GM08714 (cell line): ENCODE measurements around the gene NOL4L.

Source experiments
- H3K4me3 ChIP-seq: fragments of 200-500 bp; sonication (Bioruptor generic); 2 replicates; pipeline ENCODE4 v1.5.1; 2014; ENCODE audit warnings: mild to moderate bottlenecking, low read length, inconsistent platforms
- ZNF274 ChIP-seq: IDR thresholded peaks from 2 replicates; pipeline ENCODE4 v1.6.1; 2012; ENCODE audit warnings: mild to moderate bottlenecking, low read depth, low read length

The NOL4L gene

GRCh38 chr20:32454164-32455145, 130.7 kb downstream of the NOL4L start:
- no peak for TF ChIP-seq ZNF274
- H3K4me3 ChIP-seq: no peak overlapping the region

- TF ChIP-seq ZNF274: no peak
- no peak overlapping the region for H3K4me3 ChIP-seq
These were observed 131.5 kb downstream of the NOL4L start for GRCh38 chr20:32453467-32454163.

DNA sequence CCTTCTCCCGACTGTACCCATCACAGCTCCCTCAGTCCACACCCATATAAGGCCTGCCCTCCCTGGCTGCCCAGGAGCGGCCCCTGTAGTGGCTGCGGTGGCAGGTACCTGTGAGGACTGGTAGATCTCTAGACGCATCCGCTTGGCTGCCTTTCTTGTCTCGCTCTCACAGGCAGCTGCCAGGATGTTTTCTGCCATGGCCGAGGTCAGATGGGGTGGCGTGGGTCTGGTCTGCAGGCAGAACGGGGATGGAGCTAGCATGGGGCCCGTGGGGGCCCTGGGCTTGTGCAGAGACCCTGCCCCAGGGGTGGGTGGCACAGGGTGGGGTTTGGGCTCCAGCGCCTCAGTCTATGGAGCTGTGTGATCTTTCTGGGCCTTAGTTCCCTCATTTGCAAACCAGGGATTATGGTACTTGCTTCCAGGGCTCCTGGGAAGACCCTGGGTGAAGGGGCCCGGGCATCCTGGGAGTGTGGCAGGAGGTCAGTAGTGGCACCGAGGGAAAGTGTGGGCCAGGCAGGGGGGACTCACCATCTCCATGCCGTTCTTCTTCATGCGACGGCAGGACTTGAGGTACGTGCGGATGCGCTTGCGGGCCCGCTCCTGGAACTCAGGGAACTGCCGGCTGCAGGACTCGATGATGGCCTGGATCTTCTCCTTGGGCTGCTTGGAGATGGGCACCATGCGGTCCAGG, 132.2 kb downstream of the NOL4L start:
- no peak overlapping the region for H3K4me3 ChIP-seq
- TF ChIP-seq ZNF274: no peak

DNA sequence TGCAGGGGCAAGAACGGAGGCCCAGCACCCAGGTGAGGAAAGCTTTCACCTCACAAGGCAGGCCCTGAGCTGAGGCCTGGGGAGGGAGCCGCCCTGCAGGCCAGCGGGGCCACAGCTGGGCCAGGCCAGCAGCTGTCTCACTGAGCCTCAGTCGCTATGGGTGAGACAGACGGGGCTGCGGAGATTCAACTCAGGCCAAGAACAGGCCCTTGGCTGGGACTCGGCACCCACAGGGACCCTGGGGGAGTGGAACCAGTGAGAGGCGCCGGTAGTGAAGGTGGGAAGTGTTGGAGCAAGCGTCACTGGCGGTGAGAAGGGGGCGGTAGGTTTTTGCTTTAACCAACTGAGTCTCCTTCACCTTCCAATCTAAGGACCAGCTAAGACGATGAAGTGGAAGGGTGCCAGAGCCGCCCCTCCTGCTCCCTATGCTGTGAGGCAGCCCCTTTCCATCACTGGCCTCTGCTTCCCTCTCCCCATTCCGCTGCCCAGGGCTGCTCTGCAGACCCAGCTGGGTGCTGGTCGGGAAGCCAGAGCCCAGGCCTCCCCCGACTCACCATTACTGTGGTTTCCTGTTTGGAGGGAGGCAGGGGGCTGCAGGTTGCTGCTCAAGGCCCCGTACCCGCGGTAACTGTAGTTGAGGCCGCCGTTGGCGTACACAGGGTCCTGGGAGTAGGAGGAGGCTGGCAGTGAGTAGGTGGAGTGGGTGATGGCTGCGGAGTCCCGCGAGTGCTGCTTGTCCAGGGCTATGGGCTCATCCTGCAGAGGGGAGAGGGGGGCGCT, 133.3 kb downstream of the NOL4L start:
- no peak overlapping the region for H3K4me3 ChIP-seq
- no peak for TF ChIP-seq ZNF274

DNA sequence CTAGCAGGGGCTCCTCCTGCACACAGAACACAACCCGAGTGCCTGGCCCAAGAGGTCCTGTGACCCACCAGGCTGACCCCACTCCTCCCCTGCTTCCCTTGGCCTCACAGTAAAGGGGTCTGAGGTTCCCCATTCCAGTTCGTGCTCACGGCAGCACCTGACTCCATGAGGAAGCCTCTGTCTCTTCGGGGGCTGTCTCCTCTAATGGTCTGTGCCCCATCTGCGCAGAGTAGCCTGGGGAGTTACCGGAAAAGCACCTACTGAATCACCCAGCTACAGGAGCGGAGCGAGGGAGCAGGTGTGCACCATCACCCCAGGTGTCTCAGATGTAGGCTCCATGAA, 133.8 kb downstream of the NOL4L start:
- no peak for TF ChIP-seq ZNF274
- no peak overlapping the region for H3K4me3 ChIP-seq

DNA sequence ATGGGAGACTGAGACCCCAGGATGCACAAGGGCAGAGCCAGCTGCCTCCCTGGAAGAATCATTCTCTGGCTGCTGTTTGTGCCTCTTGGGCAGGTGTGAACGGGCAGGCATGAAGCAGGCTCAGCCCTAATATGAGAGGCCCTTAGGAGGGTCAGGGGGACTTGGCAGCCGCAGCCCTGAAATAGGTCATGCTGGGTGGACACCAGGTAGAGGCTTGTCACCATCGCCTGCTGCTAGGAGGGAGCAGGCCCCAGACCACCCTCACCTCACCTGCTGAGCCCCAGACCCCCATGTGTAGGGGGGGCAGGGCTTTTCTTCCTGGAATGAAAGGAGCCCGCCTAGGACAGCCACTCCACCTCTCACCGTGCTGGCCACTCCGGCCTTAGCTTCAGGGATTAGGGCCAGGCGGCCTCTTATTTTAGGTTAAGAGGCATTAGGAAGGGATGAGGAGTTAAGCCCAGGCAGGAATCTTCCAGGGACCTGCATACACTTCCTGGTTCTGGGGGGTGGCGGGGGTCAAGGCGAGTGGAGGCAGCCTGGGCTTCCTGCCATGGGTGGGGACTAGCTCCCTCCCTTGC, 134.6 kb downstream of the NOL4L start:
- no peak overlapping the region for H3K4me3 ChIP-seq
- TF ChIP-seq ZNF274: no peak

GRCh38 chr20:32449890-32450401, 135.2 kb downstream of the NOL4L start:
- no peak for TF ChIP-seq ZNF274
- no peak overlapping the region for H3K4me3 ChIP-seq

GRCh38 chr20:32449057-32449889, 135.9 kb downstream of the NOL4L start:
- no peak overlapping the region for H3K4me3 ChIP-seq

GRCh38 chr20:32448306-32449056, 136.7 kb downstream of the NOL4L start:
- no peak overlapping the region for H3K4me3 ChIP-seq
- no peak for TF ChIP-seq ZNF274

More at GRCh38 chr20:32449057-32449889, 135.9 kb downstream of the NOL4L start:
- no peak for TF ChIP-seq ZNF274

- H3K4me3 ChIP-seq: no peak overlapping the region
- TF ChIP-seq ZNF274: no peak
These were observed 137.8 kb downstream of the NOL4L start for GRCh38 chr20:32447136-32448027.

GRCh38 chr20:32446301-32447100, 138.6 kb downstream of the NOL4L start:
- no peak overlapping the region for H3K4me3 ChIP-seq
- no peak for TF ChIP-seq ZNF274
